HG03064 (cell line): ENCODE results near the gene VIL1.

Experiments
- ATAC-seq: cut with Tn5 transposase; IDR thresholded peaks from one replicate; pipeline ENCODE4 v1.9.1; 2021; ENCODE audit warnings: low read depth; ENCODE audit not compliant: unreplicated experiment

Gene VIL1

DNA sequence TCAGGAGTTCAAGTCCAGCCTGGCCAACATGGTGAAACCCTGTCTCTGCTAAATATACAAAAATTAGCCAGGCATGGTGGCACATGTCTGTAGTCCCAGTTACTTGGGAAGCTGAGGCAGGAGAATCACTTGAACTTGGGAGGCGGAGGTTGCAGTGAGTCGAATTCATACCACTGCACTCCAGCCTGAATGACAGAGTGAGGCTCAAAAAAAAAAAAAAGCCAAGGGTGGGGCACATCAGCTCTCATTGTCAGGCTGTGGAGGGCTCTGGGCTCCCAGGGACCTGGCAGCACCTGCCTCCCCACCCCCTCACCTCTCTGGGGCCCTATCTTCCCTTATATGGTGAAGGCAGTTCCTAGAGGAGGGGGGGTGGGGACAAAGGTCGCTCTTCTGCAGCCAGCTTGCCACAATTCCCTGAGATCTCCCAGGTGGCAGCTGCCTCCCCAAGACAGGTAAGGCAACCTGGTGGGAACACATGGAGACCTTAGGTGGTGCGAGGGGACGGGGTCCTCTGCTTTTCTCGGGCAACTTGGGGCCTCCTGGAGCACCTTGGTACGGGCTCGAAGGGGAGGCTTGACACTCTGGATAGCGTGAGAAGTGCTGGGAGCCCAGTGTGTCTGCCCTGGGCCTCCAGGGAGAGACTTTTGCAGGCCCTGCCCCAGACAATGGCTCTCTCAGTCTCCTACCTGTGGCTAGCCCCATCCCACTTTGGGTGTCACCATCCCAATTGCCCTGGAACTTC lies at the start of gene VIL1:
VIL1 (plus strand) TSS at position 407 of the 742 bp plus-strand sequence. CDS start 4,656 bp downstream, outside the sequence.
- ATAC-seq, result no peak

DNA sequence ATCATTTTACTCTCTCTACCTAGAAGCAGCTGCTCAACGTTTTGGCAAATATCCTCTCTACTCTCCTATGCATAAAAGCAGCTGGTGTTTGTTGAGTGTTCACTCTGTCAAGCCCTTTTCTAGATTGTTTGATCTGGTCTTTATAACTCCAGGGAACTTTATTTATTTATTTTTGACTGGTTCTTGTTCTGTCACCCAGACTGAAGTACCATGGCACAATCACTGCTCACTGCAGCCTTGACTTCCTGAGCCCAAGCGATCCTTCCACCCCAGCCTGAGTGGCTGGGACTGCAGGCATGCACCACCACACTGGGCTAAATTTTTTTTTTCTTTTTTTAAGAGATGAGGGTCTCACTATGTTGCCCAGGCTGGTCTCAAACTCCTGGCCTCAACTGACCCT lies 49.6 kb upstream of the VIL1 start:
- no peak for ATAC-seq

DNA sequence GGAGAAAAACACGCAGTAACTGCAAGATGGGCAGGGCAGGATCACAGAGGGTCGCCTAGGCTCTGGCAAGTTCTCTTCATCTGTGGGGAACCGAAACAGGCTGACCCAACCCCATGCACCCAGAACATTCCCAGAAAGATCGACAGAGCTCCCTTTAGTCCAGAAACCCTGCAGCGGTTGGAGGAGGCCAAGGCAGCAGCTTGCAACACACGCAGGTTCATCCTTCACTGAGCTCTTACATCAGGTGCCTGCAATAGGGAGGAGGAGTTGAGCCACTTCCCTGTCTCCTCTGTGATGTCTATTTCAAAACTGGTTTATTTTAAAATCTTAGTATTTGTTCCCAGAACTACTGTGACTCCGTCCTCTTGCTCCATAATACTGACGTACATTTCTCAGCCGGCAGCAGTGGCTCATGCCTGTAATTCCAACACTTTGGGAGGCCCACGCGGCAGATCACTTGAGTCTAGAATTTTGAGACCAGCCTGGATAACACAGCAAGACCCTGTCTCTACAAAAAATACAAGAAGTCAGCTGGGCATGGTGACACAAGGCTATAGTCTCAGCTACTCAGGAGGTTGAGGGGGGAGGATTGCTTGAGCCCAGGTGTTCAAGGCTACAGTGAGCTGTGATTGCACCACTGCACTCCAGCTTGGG lies 48.4 kb upstream of the VIL1 start:
- ATAC-seq, result no peak

DNA sequence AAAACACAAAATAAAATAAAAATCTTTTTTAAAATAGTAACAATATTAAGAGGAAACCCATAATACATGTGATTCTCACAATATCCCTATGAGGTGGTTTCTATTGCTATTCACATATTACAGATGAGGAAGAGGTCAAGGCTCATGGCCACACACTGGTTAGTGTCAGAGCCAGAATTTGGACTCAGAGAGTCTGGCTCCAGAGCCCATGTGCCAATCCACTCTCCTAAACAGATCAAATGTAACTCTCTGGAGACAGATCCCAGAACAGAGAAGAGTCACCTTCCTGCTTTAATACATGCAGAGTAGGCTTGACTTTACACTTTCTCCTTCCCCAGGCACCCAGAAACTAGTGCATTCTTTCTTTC lies 47.0 kb upstream of the VIL1 start:
- ATAC-seq, result no peak

DNA sequence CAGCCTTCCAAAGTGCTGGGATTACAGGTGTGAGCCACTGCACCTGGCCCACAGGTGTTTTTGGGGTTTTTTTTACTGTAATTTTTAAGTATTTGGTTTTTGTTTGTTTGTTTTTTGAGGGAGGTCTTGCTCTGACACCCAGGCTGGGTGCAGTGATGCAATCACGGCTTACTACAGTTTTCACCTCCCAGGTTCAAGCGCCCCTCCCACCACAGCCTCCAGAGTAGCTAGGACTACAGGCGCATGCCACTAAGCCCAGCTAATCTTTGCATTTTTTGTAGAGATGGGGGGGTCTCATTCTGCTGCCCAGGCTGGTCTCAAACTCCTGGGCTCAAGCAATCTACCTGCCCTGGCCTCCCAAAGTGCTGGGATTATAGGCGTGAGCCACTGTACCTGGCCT lies 44.1 kb upstream of the VIL1 start:
- no peak for ATAC-seq

DNA sequence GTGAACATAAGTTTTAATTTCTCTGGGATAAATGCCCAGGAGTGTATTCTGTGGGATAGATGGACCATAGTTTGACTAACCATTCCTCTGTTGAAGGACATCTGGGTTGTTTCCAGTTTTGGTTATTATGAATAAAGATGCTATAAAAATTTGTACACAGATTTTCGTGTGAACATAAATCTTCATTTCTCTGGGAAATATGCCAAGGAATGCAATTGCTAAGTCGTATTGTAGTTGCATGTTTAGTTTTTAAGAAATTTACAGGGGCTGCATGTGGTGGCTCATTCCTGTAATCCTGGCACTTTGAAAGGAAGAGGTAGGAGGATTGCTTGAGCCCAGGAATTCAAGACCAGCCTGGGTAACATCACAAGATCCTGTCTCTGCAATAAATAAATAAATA lies 43.7 kb upstream of the VIL1 start:
- no peak for ATAC-seq

DNA sequence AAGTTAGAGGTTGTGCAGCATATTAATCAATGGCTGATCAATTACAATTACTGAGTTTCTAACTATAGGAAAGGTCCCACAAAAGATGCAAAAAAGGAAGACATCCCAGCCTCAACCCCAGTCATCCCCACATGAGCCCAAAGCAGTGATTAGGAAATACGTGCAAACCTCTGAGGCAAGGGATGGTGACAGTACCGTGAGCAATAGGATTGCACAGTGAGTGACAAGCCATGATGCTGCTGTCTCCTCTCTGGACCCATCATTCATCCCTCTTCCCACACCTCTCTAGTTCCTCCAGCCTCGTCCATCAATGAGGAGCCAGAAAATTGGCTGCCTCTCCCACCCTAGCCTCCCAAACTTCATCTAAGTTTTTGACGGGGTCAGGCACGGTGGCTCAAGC lies 40.9 kb upstream of the VIL1 start:
- no peak for ATAC-seq

DNA sequence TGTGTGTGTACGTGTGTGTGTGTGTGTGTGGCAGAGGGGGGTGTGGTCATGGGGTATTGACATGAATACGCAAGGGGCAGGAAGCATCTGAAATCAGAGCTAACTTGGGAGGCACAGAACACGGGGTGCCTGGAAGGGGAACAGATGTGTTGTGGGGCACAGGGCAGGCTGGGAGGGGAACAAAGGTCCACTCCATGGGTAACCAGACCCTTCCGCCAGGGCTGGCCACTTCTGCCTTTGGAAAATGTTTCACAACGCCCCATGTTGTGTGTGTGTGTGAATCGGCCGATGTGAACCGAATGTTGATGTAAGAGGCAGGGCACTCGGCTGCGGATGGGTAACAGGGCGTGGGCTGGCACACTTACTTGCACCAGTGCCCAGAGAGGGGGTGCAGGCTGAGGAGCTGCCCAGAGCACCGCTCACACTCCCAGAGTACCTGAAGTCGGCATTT lies 37.0 kb upstream of the VIL1 start, which contains the start of gene SLC11A1:
SLC11A1 (plus strand) TSS at position 358 of the 451 bp plus-strand sequence. CDS start 96 bp downstream, outside the sequence.
- ATAC-seq, result no peak

DNA sequence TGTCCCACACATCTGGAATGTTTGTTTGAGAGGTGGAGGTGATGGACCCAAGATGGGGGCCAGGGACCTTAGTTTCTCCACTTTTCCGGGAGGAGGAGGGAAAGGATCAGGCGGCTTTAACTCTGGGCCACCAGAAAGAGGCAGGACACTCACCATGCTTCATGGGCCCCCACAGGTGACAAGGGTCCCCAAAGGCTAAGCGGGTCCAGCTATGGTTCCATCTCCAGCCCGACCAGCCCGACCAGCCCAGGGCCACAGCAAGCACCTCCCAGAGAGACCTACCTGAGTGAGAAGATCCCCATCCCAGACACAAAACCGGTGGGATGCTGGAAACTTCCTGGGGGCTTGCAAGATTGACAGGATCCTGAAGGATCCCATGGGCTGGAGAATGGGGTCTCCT lies 36.1 kb upstream of the VIL1 start:
- ATAC-seq, result no peak

DNA sequence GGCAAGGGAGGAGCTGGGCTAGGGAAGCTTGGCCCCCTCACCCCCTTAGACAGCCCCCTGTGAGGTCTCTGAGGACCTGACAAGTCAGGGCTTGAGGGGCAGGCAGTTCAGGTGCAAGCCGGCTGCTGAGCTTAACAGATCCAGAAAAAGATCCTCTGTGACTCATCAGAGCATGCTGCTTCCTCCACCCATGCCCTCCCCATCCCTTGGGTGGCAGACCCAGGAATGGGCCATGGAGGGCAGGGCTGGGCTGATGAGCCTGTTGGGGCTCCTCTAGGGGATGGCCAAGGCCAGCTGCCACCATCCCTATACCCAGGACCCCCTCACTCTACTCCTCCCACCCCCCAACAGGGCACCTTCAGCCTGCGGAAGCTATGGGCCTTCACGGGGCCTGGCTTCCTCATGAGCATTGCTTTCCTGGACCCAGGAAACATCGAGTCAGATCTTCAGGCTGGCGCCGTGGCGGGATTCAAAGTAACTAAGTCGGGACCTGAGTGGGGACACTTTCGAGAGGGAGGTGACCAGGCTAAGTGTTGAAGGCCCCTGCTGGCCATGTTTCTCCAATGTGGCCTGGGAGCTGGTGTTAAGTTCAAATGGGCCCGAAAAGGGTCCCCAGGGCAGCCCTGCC lies 34.9 kb upstream of the VIL1 start:
- no peak for ATAC-seq

DNA sequence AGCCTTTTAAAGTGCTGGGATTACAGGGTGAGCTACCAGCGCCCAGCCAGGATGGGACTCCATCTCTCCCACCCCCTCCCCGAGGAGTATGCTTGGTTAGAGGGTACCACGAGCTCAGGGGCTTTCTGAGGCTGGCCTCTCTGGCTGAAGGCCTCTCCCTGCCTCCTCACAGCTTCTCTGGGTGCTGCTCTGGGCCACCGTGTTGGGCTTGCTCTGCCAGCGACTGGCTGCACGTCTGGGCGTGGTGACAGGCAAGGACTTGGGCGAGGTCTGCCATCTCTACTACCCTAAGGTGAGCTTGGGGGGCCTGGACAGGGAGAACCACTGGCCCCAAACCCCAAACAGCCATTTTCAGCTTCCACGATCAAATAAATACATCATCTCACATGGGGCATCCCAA lies 33.9 kb upstream of the VIL1 start:
- no peak for ATAC-seq

DNA sequence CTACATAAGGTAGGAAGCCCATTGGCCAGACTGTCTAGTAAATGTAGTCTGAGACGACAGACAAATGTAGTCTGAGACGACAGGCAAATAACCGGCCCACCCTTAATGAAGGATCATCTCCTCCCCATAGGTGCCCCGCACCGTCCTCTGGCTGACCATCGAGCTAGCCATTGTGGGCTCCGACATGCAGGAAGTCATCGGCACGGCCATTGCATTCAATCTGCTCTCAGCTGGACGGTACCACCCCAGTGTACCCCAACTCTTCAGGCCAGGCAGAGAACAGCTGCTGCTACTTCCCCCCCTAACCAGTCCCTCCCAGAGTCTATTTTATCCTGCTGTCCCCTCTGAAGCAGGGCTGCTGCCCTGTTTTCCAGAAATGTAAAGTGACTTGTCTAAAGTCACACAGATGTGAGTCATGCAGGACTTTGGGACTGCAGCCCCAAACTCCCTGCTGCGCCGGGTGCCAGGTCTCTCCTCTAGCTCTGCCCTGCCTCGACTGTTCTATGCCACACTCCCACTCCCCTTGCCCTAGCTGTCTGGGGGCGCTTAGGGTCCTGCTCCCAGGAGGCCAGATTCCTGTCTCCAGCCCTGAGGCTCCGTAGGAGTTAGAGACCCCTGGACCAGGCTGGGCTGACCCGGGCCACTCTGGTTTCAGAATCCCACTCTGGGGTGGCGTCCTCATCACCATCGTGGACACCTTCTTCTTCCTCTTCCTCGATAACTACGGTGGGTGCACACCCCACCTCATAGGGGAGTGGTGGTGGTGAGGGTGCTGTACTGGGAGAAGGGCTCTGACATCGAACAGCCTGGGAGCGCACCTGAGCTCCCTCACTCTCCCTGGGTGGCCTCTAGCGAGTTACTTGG lies 32.2 kb upstream of the VIL1 start:
- no peak for ATAC-seq

DNA sequence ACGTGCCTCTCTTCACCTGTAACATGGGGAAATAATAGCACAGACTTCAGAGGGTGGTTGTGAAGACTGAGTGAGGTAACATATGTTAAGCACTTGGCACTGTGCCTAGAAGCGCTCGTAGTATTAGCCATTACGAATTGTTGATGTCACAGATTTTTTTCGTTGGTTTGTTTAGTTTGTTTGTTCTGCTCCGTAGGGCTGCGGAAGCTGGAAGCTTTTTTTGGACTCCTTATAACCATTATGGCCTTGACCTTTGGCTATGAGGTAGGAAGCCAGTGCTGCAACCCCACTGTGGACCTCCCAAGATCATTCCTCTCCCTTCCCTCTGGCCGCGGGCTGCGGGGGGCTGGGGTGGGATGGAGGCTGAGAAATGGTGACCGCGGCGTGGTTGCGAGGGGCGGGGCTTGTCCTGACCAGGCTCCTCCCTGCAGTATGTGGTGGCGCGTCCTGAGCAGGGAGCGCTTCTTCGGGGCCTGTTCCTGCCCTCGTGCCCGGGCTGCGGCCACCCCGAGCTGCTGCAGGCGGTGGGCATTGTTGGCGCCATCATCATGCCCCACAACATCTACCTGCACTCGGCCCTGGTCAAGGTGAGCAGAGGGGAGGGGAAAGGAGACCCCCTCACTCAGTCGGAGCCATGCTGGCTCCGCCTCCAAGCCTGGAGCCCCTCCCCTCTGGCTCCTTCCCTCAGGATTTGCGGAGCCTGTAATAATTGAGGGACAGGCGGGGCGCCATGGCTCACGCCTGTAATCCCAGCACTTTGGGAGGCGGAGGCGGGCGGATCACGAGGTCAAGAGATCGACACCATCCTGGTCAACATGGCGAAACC lies 31.3 kb upstream of the VIL1 start:
- ATAC-seq, result no peak

DNA sequence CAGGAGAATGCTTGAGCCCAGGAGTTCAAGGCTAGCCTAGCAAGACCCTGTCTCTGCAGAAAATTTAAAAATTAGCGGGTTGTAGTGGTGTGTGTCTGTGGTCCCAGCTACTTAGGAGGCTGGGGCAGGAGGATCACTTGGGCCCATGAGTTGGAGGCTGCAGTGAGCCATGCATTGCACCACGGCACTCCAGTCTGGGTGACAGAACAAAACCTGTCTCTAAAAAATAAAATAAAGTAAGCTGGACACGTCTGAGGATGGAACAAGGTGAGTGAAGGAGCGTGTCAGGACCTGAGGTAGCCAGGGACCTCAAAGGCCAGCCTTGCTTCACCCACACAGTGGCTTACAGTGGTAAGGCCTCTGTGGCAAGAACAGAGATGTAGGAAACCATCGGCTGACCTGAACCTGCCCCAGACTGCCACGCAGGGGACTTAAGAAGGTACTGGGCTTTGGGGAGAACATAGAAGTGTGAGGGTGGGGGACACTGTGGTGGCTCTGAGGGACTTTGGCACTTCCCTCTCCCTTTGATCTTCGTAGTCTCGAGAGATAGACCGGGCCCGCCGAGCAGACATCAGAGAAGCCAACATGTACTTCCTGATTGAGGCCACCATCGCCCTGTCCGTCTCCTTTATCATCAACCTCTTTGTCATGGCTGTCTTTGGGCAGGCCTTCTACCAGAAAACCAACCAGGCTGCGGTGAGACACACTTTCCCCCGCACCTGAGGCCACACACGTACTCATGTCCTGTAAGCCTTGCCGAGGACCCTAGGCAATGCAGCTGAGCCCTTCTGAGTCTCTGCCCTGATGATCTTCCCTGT lies 29.4 kb upstream of the VIL1 start:
- no peak for ATAC-seq

DNA sequence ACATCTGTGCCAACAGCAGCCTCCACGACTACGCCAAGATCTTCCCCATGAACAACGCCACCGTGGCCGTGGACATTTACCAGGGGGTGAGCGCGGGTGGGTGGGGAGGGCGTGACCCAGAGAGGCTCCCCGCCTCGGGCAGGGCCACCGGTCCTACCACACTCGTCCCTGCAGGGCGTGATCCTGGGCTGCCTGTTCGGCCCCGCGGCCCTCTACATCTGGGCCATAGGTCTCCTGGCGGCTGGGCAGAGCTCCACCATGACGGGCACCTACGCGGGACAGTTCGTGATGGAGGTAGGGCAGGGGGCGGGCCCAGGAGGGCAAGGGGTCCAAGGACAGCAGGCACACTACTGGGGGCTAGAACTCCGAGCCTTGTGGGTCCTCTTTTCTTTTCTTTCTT lies 27.7 kb upstream of the VIL1 start:
- no peak for ATAC-seq

DNA sequence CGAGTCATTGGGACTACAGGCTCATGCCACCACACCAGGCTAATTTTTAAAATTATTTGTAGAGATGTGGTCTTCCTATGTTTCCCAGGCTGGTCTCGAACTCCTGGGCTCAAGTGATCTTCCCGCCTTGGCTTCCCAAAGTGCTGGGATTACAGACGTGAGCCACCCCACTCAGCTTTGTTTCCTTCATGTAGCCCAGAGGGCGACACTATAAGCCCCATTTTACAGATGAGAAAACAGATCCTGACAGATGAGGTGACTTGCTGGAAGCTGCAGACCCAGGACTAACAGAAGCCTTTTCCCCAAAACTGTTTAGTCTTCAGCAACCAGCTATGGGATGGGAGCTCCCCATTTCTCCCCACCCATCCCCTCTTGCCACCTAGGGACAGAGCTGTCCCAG lies 26.5 kb upstream of the VIL1 start:
- ATAC-seq, result no peak

DNA sequence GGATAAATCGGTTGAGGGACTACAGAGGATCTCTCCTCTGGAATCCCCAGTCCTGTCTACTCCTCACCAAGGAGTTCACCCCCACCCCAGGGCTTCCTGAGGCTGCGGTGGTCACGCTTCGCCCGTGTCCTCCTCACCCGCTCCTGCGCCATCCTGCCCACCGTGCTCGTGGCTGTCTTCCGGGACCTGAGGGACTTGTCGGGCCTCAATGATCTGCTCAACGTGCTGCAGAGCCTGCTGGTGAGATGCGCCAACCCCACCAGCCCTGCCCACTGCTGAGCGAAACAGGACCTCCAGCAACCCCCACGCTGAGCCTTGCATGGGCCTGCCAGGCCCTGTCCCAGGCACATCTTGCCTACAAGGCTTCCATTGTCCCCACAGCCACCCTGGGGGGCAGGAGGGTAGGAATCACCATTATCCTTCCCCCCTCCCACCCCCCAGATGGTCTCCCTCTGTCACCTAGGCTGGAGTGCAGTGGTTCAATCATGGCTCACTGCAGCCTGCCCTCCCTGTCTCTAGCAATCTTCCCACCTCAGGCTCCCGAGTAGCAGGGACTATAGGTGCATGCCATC lies 25.9 kb upstream of the VIL1 start:
- ATAC-seq, result no peak

DNA sequence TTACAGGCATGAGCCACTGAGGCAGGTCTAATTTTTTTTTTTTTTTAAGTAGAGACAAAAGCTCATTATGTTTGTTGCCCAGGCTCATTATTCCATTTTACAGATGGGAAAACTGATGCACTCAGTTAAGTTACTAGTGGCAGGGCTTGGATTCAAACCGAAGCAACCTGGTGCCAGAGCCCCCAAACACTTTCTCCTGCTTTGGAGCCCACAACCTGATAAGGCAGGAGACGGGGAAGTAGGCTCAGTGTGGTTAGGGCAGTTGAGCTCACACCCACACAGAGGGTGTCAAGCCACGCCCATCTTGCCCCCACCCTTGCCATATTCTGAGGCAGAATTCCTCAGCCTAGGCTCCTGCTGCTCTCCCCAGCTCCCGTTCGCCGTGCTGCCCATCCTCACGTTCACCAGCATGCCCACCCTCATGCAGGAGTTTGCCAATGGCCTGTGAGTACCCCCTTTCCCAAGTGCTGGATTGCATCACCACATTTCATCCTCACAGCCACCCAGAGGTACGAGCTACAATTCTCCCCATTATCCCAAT lies 25.1 kb upstream of the VIL1 start:
- no peak for ATAC-seq
